ENCODE results near the gene FGFBP3. TPM values are rescaled to one million over a fixed set of nuclear protein-coding genes. Genes with fewer than 3 reads are reported as not detected.

The FGFBP3 gene
- total RNA-seq, 4 donors from 2014 or later: 0.96 to 2.6 (median 2.0) TPM

- Histone ChIP-seq H3K9me3 (no peaks in the 10 kb centered on the region), H3K4me1 (peaks cover 12 to 19% of the 10 kb centered on the region in 2 donors), H3K36me3 (no peaks in the 10 kb centered on the region), H3K27ac (peak within 1 kb of the TSS; percentile 92 to 97 (median 94)), H3K4me3 (replicated peaks in 1 of 3) (peak within 1 kb of the TSS; percentile 88 to 95 (median 94)), H3K27me3 (no peaks in the 10 kb centered on the region)
- DNase-seq: peak; percentile 91
- intact Hi-C loops (cut with DNase I): no loop called here
- TF ChIP-seq POLR2A (IDR thresholded peaks at IDR 0.05) (peak; percentile 50 to 96), CTCF (IDR thresholded peaks at IDR 0.05) (no peak)
- WGBS, 2 donors: 0% methylated on average over 28 to 47 of the region's 65 CpGs
Observed at GRCh38 chr10:91923371-91924211, 14.3 kb upstream of the FGFBP3 start, which contains the start of gene BTAF1. Gene BTAF1, plus strand, starts transcription at chr10:91923770. Its CDS starts 307 bp downstream, at chr10:91924077.

GRCh38 chr10:91919651-91920050, 10.4 kb upstream of the FGFBP3 start:
- intact Hi-C loops (cut with DNase I): no loop called here

GRCh38 chr10:91910467-91910866, 1.2 kb upstream of the FGFBP3 start:
- no peak for DNase-seq
- H3K36me3 ChIP-seq: no peaks in the 10 kb centered on the region
- no peak for TF ChIP-seq CTCF (IDR thresholded peaks at IDR 0.05)
- no peak for TF ChIP-seq POLR2A (IDR thresholded peaks at IDR 0.05)
- no peak overlapping the region for H3K27ac ChIP-seq
- no peak overlapping the region for H3K4me3 ChIP-seq (replicated peaks in 1 of 3)
- H3K4me1 ChIP-seq: peaks cover 0 to 6% of the 10 kb centered on the region in 2 donors
- WGBS, 2 donors: 84 to 86% methylated on average over 4 of the region's 4 CpGs
- H3K27me3 ChIP-seq: no peaks in the 10 kb centered on the region
- no peaks in the 10 kb centered on the region for H3K9me3 ChIP-seq
- intact Hi-C loops (cut with DNase I): loop anchor here (5.0 kb wide), 1 partner anchor 153 kb away; no protein-coding TSS in a partner anchor

More at GRCh38 chr10:91919651-91920050, 10.4 kb upstream of the FGFBP3 start:
- H3K4me3 ChIP-seq (replicated peaks in 1 of 3): no peak overlapping the region
- H3K9me3 ChIP-seq: no peaks in the 10 kb centered on the region
- peaks cover 6% of the 10 kb centered on the region in 2 donors for H3K4me1 ChIP-seq
- 95 to 96% methylated on average over 1 of the region's 1 CpG for WGBS, 2 donors
- no peak overlapping the region for H3K27ac ChIP-seq
- DNase-seq: no peak
- H3K36me3 ChIP-seq: no peaks in the 10 kb centered on the region
- H3K27me3 ChIP-seq: no peaks in the 10 kb centered on the region
- TF ChIP-seq CTCF (IDR thresholded peaks at IDR 0.05) (no peak), POLR2A (IDR thresholded peaks at IDR 0.05) (no peak)

- peak overlapping the region; percentile 43 to 84 (median 56) for H3K4me3 ChIP-seq (replicated peaks in 1 of 3)
- 0 to 3% methylated on average over 4 to 8 of the region's 93 CpGs for whole genome bisulfite sequencing, 2 donors
- DNase-seq: peak; percentile 78 to 83
- no peaks in the 10 kb centered on the region for H3K27me3 ChIP-seq
- intact Hi-C loops (cut with DNase I): no loop called here
- H3K4me1 ChIP-seq: peaks cover 0 to 6% of the 10 kb centered on the region in 2 donors
- peak overlapping the region; percentile 22 to 77 (median 72) for H3K27ac ChIP-seq
- H3K9me3 ChIP-seq: no peaks in the 10 kb centered on the region
- no peaks in the 10 kb centered on the region for H3K36me3 ChIP-seq
- TF ChIP-seq CTCF (IDR thresholded peaks at IDR 0.05): peak in 4 of 6 experiments; percentile 16 to 51 (median 29)
- peak in 1 of 2 donors; percentile 51 for TF ChIP-seq POLR2A (IDR thresholded peaks at IDR 0.05)
Observed at GRCh38 chr10:91908337-91909116, 759 bp downstream of the FGFBP3 start.

Data from thyroid gland (tissue), 4 donors.